ENCODE measurements around the gene IFIT1B.

The IFIT1B gene

DNA sequence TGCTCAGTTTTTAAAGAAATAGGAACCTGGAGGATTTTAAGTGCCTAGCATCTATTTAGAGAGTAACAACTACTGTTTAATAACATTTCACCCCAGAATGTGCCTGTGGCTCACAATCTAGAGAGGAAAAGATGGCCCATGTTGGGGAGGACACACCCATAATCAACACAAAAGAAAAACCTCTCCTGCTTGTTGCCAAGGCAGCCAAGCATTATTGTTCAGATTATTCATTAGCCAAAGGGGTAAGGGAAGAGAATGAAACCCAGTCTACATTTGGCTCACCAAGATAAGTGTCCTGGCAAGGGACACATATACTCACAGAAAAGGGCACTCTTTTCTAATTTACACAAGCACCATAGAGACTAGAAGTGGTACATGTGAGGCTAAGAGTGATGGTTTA is 17.7 kb upstream of the IFIT1B start:
- TF ChIP-seq ZNF426 (tag by site-specific recombination; IDR thresholded peaks at IDR 0.05) (no peak), ZFP3 (tag by site-specific recombination; IDR thresholded peaks at IDR 0.05; ENCODE audit: low read depth) (no peak), ZNF548 (tag by site-specific recombination; IDR thresholded peaks at IDR 0.05) (no peak), RBAK (tag by site-specific recombination; IDR thresholded peaks at IDR 0.05) (no peak), WT1 (tag by site-specific recombination; IDR thresholded peaks at IDR 0.05) (no peak), SP7 (tag by site-specific recombination; IDR thresholded peaks at IDR 0.05) (no peak), ZNF571 (tag by site-specific recombination; IDR thresholded peaks at IDR 0.05) (no peak), KLF9 (tag by site-specific recombination; IDR thresholded peaks at IDR 0.05; ENCODE audit: low read depth) (no peak), ZSCAN16 (tag by site-specific recombination; IDR thresholded peaks at IDR 0.05) (no peak), SP2 (tag by site-specific recombination; IDR thresholded peaks at IDR 0.05) (no peak), ZNF529 (tag by site-specific recombination; IDR thresholded peaks at IDR 0.05; ENCODE audit: insufficient replicate concordance) (no peak), ZNF624 (tag by site-specific recombination; IDR thresholded peaks at IDR 0.05) (no peak), ZNF169 (tag by site-specific recombination; IDR thresholded peaks at IDR 0.05) (no peak), ZNF416 (tag by site-specific recombination; IDR thresholded peaks at IDR 0.05) (no peak), ZBTB20 (tag by site-specific recombination; IDR thresholded peaks at IDR 0.05) (no peak), ZNF747 (tag by site-specific recombination; IDR thresholded peaks at IDR 0.05) (no peak)
- TF ChIP-seq, protein P1, sequence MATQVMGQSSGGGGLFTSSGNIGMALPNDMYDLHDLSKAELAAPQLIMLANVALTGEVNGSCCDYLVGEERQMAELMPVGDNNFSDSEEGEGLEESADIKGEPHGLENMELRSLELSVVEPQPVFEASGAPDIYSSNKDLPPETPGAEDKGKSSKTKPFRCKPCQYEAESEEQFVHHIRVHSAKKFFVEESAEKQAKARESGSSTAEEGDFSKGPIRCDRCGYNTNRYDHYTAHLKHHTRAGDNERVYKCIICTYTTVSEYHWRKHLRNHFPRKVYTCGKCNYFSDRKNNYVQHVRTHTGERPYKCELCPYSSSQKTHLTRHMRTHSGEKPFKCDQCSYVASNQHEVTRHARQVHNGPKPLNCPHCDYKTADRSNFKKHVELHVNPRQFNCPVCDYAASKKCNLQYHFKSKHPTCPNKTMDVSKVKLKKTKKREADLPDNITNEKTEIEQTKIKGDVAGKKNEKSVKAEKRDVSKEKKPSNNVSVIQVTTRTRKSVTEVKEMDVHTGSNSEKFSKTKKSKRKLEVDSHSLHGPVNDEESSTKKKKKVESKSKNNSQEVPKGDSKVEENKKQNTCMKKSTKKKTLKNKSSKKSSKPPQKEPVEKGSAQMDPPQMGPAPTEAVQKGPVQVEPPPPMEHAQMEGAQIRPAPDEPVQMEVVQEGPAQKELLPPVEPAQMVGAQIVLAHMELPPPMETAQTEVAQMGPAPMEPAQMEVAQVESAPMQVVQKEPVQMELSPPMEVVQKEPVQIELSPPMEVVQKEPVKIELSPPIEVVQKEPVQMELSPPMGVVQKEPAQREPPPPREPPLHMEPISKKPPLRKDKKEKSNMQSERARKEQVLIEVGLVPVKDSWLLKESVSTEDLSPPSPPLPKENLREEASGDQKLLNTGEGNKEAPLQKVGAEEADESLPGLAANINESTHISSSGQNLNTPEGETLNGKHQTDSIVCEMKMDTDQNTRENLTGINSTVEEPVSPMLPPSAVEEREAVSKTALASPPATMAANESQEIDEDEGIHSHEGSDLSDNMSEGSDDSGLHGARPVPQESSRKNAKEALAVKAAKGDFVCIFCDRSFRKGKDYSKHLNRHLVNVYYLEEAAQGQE (tag by site-specific recombination; IDR thresholded peaks at IDR 0.05) = no peak
- TF ChIP-seq, protein P2, sequence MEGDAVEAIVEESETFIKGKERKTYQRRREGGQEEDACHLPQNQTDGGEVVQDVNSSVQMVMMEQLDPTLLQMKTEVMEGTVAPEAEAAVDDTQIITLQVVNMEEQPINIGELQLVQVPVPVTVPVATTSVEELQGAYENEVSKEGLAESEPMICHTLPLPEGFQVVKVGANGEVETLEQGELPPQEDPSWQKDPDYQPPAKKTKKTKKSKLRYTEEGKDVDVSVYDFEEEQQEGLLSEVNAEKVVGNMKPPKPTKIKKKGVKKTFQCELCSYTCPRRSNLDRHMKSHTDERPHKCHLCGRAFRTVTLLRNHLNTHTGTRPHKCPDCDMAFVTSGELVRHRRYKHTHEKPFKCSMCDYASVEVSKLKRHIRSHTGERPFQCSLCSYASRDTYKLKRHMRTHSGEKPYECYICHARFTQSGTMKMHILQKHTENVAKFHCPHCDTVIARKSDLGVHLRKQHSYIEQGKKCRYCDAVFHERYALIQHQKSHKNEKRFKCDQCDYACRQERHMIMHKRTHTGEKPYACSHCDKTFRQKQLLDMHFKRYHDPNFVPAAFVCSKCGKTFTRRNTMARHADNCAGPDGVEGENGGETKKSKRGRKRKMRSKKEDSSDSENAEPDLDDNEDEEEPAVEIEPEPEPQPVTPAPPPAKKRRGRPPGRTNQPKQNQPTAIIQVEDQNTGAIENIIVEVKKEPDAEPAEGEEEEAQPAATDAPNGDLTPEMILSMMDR (tag by site-specific recombination; IDR thresholded peaks at IDR 0.05) = no peak
- TF ChIP-seq, protein P3, sequence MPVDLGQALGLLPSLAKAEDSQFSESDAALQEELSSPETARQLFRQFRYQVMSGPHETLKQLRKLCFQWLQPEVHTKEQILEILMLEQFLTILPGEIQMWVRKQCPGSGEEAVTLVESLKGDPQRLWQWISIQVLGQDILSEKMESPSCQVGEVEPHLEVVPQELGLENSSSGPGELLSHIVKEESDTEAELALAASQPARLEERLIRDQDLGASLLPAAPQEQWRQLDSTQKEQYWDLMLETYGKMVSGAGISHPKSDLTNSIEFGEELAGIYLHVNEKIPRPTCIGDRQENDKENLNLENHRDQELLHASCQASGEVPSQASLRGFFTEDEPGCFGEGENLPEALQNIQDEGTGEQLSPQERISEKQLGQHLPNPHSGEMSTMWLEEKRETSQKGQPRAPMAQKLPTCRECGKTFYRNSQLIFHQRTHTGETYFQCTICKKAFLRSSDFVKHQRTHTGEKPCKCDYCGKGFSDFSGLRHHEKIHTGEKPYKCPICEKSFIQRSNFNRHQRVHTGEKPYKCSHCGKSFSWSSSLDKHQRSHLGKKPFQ (tag by site-specific recombination; IDR thresholded peaks at IDR 0.05) = no peak
- Histone ChIP-seq H3K9me3 (ENCODE audit: control insufficient read depth, insufficient read depth, low read depth, low read length) (no peaks in the 10 kb centered on the region), H3K4me1 (ENCODE audit: control insufficient read depth, insufficient read depth, low read length) (no peaks in the 10 kb centered on the region), H3K27ac (ENCODE audit: extremely low read depth, low read depth, low read length) (no peak overlapping the region), H3K36me3 (ENCODE audit: control insufficient read depth in 2 of 2, insufficient read depth in 1 of 2, low read length in 2 of 2) (no peaks in the 10 kb centered on the region), H3K4me3 (ENCODE audit: low read depth, low read length) (no peak overlapping the region)
- ChIA-PET CTCF (no interaction called here), POLR2A (no interaction called here)

DNA sequence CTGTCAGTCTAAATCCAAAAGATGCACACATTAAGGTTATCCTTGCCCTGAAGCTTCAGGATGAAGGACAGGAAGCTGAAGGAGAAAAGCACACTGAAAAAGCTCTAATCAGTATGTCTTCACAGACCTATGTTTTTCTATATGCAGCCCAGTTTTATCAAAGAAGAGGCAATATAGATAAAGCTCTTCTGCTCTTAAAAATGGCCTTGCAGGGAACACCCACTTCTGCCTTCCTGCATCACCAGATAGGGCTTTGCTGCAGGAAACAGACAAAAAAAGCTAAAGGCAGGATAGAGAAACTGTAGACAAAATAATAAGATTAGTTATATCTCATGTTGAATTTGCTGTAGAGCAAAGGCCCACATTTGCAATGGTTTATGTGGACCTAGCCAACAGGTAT is 14.9 kb upstream of the IFIT1B start:
- no peak overlapping the region for H3K27ac ChIP-seq (ENCODE audit: extremely low read depth, low read depth, low read length)
- no peaks in the 10 kb centered on the region for H3K4me1 ChIP-seq (ENCODE audit: control insufficient read depth, insufficient read depth, low read length)
- H3K4me3 ChIP-seq (ENCODE audit: low read depth, low read length) = no peak overlapping the region
- POLR2A ChIA-PET = no interaction called here
- no peaks in the 10 kb centered on the region for H3K36me3 ChIP-seq (ENCODE audit: control insufficient read depth in 2 of 2, insufficient read depth in 1 of 2, low read length in 2 of 2)
- TF ChIP-seq, protein P4, sequence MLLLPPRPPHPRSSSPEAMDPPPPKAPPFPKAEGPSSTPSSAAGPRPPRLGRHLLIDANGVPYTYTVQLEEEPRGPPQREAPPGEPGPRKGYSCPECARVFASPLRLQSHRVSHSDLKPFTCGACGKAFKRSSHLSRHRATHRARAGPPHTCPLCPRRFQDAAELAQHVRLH (tag by site-specific recombination; IDR thresholded peaks at IDR 0.05) = no peak
- TF ChIP-seq IKZF3 (tag by site-specific recombination; IDR thresholded peaks at IDR 0.05) = no peak
- no peak for TF ChIP-seq ZNF114 (tag by site-specific recombination; IDR thresholded peaks at IDR 0.05)
- TF ChIP-seq ZNF133 (tag by site-specific recombination; IDR thresholded peaks at IDR 0.05) = no peak
- CTCF ChIA-PET = interaction anchor here (0.5 to 1.6 kb wide), 3 partner anchors 26 to 114 kb away, joined by 3 to 4 read pairs (median 3); no protein-coding TSS in a partner anchor
- no peaks in the 10 kb centered on the region for H3K9me3 ChIP-seq (ENCODE audit: control insufficient read depth, insufficient read depth, low read depth, low read length)
